GM12801 (cell line): ENCODE results near the gene NDUFS7.

Source experiments
- TF ChIP-seq, protein P1 (sequence below): IDR thresholded peaks from one replicate; pipeline ENCODE4 v1.5.1; 2011; ENCODE audit warnings: control low read depth; ENCODE audit not compliant: insufficient read length; ENCODE audit errors: extremely low read depth

The NDUFS7 gene

DNA sequence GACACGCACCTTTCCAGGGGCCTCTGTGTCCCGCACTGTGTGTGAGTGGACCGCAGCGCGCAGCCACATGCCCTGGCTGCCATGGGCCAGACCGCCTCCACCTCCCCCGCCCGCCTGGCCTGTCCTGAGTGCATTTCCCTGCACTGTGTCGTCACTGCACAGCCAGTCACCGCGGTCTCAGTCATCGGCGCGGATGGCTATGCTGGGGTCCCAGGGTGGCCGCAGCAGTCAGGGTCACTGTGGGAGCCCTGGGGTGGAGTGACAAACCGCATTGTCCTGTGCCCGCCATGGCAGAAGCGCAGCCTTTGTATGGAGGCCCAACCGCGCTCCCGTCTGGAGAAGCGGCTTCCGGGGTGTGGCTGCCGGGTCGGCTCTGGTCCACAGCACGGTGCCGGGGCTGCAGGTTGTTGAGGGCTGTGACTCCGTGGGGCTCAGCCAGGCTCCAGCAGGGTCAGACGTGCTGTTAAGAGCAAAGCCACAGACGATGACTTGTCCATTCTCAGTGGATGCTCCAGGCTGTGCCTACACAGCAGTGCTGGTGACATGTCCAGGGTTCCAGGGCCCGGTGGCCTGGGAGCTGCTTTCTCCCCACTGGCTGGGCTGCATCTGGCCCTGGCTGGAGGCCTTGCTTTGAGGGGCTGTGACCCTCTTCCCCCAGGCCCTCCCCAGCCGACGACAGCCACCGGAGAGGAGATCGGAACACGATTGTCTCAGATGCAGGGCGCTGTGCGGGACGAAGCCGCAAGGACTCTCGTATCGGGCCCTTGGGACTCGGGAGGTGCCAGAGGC, 6.3 kb upstream of the NDUFS7 start:
- TF ChIP-seq, protein P1, sequence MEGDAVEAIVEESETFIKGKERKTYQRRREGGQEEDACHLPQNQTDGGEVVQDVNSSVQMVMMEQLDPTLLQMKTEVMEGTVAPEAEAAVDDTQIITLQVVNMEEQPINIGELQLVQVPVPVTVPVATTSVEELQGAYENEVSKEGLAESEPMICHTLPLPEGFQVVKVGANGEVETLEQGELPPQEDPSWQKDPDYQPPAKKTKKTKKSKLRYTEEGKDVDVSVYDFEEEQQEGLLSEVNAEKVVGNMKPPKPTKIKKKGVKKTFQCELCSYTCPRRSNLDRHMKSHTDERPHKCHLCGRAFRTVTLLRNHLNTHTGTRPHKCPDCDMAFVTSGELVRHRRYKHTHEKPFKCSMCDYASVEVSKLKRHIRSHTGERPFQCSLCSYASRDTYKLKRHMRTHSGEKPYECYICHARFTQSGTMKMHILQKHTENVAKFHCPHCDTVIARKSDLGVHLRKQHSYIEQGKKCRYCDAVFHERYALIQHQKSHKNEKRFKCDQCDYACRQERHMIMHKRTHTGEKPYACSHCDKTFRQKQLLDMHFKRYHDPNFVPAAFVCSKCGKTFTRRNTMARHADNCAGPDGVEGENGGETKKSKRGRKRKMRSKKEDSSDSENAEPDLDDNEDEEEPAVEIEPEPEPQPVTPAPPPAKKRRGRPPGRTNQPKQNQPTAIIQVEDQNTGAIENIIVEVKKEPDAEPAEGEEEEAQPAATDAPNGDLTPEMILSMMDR = no peak

GRCh38 chr19:1377965-1378785, 5.5 kb upstream of the NDUFS7 start:
- TF ChIP-seq, protein P1 = no peak

GRCh38 chr19:1379126-1379905, 4.4 kb upstream of the NDUFS7 start:
- TF ChIP-seq, protein P1 = no peak

- TF ChIP-seq, protein P1 = no peak
These were observed 3.7 kb upstream of the NDUFS7 start for GRCh38 chr19:1379961-1380489.

- TF ChIP-seq, protein P1 = no peak
These were observed 1.5 kb upstream of the NDUFS7 start for GRCh38 chr19:1382250-1382649.

- TF ChIP-seq, protein P1 = no peak
These were observed 743 bp upstream of the NDUFS7 start for GRCh38 chr19:1383017-1383311.

DNA sequence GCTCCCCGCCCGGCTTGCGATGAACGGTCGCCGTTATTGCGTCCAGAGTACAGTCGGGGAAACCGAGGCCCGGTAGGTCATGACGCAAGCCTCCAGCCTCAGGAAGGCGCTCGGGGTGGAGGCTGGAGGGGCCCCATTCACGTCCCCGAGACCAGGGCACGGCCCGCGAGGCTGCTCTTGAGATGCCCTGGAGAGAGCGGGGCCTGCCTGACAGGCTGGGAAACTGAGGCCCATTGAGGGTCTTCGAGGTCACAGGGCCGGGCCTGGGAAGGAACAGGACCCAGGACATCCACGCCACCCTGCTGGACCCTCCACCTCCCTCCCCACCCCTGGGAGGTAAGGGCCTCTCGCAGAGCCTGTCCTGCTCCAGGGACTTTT, 367 bp downstream of the NDUFS7 start:
- TF ChIP-seq, protein P1 = no peak
